Raji (cell line): ENCODE data around the gene PHOSPHO1.

Experiments used
- POLR2A ChIP-seq: IDR thresholded peaks from 2 replicates; pipeline ENCODE4 v1.6.1; 2011; ENCODE audit warnings: low read depth, low read length, control low read depth; ENCODE audit not compliant: insufficient read depth

Gene PHOSPHO1

DNA sequence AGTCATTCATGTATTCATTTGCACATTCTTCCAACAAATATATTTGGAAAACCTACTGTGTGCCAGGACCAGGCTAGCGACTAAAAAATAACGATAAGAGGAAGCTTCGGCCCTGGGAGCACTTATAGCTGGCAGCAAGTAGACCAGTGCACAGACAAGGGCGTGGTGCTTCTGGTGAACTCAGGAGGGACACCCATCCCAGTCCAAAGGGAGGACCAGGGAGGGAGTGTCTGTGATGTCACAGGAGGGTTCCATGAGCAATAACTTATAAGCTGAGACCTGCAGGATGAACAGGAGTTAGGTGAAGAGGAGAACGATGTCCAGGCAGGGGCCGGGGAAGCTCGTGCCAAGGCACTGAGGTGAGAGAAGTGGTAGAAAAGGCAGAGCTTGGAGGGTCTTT lies 17.4 kb upstream of the PHOSPHO1 start:
- no peak for TF ChIP-seq POLR2A

GRCh38 chr17:49244839-49245238 lies 14.3 kb upstream of the PHOSPHO1 start:
- TF ChIP-seq POLR2A: no peak

GRCh38 chr17:49242813-49243212 lies 12.2 kb upstream of the PHOSPHO1 start:
- TF ChIP-seq POLR2A: no peak

DNA sequence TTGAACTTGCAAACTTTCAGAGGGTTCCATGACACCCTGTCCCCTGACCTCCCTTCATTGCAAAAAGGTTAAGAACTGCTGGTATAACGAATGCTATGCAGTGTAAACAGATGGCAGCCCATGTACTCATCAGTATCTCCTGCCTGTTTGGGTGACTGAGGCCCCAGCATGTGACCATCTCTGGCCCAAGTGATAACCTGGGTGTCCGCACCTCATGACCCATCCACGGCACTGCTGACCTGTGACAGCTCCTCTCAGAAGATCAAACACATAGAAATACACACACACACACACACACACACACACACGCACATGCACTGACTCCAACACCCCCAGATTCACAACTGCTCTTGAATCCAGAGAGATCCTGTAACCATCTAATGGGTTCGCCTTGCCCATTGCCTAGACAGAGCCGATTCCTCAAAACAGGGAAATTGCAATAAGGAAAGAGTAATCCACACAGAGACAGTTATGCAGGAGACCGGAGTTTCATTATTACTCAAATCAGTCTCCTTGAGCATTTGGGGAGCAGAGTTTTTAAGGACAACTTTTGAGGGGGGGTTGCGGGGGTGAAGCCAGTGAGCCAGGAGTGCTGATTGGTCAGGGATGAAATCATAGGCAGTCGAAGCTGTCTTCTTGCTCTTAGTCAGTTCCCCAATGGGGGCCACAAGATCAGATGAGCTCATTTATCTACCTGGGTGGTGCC lies 11.3 kb upstream of the PHOSPHO1 start:
- no peak for TF ChIP-seq POLR2A

DNA sequence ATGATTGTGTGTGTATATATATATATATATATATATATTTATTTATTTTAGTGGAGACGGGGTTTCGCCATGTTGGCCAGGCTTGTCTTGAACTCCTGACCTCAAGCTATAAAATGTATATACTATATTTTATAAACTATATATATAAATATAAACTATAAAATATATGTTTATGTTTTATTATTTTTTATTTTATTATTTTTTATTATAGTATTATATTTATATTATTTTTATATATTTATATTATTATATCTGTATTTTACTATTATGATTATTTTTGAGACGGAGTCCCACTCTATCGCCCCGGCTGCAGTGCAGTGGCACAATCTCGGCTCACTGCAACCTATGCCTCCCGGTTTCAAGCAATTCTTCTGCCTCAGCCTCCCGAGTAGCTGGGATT lies 10.5 kb upstream of the PHOSPHO1 start:
- TF ChIP-seq POLR2A: no peak

- TF ChIP-seq POLR2A: no peak
Observed at GRCh38 chr17:49240619-49241018, 10.0 kb upstream of the PHOSPHO1 start.

DNA sequence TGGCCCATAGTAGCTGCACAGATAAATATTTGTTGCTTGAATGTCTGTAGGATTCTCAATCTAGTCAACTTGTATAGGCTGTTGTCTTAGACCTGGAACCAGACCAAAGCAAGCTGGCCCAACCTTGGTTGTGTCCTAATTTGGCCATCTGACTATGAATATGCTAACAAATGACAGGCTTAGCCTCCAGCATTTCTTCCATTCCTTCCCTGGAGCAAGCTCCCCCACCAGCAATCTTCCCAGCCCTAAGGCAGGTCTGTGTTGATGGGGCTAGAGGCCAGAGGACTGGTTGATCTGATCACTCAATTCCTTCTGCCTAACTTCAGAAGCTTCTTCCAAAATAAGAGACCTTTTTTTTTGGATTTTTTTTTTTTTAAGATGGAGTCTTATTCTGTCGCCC lies 9.4 kb upstream of the PHOSPHO1 start:
- TF ChIP-seq POLR2A: no peak

DNA sequence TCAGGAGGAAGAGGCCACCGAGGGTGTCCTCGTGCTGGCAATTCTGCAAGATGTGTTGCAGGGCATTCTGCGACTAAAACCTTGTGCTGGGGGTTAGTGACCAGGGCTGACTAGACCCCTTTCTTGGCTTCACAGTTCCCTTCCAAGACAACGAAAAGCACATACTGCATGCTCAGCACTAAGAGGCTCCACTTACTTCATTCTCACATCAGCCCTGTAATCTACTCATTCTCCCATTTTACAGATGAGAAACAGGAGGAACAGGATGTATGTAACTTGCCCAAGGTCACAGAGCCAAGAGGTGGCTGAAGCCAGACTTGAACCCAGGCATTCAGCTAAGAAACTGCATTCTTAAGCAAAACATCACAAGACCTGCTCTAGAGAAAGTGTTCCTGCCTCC lies 5.3 kb upstream of the PHOSPHO1 start:
- no peak for TF ChIP-seq POLR2A

DNA sequence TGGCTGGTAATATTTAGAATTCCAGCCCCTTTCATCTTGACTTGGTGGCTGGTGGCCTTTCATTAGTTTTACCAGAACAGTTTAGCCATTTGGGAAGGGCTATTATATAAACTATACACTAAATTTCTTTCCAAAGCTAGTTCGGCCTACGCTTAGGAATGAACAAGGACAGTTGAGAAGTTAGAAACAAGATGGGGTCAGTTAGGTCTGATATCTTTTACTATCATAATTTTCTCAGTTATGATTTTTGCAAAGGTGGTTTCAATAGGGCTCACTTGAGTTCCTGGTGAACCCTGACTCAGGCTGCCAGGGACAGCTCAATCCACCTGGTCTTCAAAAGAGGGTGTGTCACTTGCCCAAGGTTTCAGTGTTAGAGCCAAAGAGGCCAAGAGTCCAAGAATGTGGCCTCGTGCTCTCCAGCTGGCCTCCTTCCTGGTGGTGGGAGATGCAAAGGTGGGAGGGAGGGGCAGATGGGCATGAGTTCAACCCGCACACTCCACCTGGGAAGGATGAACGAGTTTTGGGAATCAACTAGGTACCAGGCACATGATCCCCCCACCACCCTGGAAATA lies 4.0 kb upstream of the PHOSPHO1 start:
- TF ChIP-seq POLR2A: no peak

DNA sequence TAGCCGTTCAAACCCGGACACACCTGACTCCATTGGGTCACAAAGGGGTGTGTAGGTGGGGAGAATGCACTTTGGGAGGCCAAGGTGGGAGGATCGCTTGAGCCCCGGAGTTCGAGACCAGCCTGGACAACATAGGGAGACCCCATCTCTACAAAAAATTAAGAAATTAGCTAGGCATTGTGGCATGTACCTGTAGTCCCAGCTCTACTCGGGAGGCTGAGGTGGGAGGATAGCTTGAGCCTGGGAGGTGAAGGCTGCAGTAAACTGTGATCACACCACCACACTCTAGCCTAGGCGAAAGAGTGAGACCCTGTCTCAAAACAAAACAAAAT lies 942 bp upstream of the PHOSPHO1 start:
- TF ChIP-seq POLR2A: peak; percentile 25; the same call in 1 of the 2 replicates

DNA sequence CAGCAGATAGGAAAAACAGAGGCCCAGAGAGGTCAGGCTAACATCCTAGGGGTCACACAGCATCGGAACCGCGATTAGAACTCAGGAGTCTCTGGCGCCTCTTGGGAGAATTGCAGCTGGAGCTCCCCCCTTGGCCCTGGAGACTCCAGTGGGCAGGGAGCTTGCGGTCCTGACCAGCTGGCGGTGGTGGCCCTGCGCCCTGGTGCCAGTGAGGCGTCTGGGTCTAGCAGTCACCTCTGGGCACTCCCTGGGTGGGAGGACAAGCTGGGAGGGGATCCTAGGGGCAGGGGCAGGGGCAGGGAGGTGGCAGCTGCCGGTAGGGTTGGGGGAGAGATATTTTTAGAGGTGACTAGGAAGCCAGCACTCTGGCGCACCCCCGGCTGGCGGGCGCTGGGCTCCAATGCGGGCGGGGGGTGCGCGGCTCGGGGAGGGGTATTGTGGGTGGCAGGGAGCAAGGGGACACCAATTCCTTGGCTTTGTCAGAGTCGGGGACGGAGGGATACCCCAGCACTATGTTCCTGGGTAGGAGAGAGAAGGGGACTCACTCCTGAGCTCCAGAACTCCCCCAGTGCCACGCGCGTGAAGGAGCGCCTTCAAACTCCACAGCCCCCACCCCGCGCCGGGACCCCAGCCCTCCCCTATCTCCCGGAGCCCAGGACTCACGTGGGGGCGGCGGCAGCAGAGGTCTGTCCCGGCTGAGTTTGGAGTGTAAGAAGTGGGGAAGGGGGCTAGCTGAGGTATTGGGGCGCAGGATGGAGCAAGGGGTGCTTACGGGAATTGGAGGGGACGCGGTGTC lies 584 bp downstream of the PHOSPHO1 start:
- TF ChIP-seq POLR2A: peak; percentile 13; the same call in 1 of the 2 replicates

- no peak for TF ChIP-seq POLR2A
Observed at GRCh38 chr17:49229076-49229804, 1.3 kb downstream of the PHOSPHO1 start.

- no peak for TF ChIP-seq POLR2A
Observed at GRCh38 chr17:49227436-49228261, 2.9 kb downstream of the PHOSPHO1 start.

DNA sequence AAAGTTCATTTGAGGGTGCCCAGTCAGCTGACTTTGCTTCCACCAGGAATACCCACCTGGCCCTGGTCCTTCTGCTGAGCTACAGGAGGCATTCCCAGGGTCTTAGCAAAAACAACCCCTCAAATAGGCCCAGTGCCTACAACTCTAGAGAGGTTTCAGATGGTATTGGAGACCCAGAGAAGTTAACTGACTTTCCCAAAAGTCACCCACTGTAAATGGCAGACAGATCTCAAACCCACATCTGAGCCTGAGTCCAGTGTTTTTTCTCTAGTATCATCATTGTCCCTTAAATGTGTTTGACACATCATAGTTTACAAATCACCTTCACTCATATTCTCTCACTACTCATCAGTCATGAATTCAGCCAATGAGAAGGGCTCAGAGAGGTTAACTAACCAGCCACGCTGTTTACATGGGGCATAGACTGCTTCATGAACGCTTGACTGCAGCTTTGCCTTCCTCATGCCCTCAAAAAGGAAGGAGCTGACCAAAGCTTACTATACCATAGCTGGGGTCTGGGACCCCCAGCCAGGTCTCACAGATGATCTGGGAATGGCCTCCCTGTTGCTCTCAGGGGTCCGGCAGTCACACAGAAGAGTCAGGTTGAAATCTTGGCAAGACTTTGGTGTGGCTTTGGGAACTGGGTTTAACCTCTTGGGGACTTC lies 3.7 kb downstream of the PHOSPHO1 start:
- TF ChIP-seq POLR2A: 0 out of 2 replicates have a peak, but pooled peaks have one; percentile 3
